NCI-H146 treated with DMSO at 0.1 percent for 48 hours (cell line): ENCODE results near the gene ZSWIM5.
A peak's percentile ranks its signal among the peaks of the same experiment; 100 is the strongest.

Experiments
- DNase-seq: peaks from one replicate; lab custom pipeline; 2025; ENCODE audit not compliant: unreplicated experiment; lab: John Stamatoyannopoulos, UW

The ZSWIM5 gene

DNA sequence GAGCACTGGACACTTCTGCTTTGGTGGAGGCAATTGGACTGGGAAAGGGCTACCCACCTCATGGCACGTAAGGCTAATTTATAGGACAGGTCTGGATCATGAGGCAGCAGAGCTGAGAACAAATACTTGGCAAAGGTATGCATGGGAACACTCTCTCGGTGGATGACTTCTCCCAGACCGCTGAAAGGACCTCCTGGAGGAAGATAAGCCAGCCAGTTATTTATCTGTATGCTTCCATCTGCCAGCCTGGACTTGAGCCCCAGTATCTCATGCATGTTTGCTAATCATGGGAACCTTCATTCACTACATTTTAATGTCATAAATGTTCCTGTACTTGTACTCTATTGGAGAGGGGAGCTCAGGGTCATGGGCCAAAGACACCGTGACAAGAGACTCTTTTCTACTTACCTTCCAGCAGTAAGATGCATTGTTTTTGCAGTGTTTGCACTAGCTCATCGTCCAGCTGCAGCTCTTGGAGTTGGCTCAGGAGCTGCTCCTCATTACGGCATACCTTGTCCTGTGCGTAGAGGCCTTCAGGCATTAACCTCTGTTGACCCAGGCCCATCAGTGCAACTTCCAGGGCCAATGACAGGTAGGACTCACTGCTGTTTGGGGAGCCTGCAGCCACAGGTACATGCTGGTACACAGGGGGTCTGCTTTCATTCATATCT is 170.6 kb downstream of the ZSWIM5 start:
- no peak for DNase-seq

- no peak for DNase-seq
Observed at GRCh38 chr1:45033356-45033755, 173.0 kb downstream of the ZSWIM5 start.

DNA sequence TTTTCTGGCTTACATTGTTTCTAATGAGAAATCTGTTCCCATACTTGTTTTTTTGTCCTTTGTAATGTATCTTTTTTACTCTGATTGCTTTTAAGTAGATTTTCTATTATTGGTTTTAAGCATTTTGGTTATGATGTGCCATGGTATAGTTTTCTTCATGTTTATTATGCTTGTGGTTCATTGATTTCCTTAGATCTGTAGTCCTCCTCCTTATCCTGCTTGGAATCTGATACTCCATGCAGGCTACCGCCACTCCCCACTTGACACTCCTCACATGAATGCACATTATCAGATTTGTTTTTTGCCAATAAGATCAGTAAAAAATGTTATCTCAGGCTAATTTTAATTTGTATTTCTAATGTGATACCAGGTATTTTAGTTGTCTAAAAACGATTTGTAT is 173.6 kb downstream of the ZSWIM5 start:
- DNase-seq = no peak

DNA sequence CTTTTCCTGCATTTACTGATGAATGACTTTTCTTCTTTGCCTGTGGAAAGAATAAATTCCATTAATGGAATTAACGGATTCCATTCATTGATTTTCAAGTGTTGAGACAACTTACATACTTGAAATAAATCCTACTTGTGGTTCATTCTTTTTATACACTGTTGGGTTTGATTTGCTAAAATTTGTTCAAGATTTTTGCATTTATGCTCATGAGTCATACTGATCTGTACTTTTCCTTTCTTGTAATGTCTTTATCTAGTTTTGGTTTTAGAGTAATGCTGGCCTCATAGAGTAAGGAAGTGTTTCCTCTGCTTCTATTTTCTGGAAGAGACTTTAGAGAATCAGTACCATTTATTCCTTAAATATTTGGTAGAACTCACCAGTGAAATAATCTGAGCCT is 180.0 kb downstream of the ZSWIM5 start:
- DNase-seq = no peak

DNA sequence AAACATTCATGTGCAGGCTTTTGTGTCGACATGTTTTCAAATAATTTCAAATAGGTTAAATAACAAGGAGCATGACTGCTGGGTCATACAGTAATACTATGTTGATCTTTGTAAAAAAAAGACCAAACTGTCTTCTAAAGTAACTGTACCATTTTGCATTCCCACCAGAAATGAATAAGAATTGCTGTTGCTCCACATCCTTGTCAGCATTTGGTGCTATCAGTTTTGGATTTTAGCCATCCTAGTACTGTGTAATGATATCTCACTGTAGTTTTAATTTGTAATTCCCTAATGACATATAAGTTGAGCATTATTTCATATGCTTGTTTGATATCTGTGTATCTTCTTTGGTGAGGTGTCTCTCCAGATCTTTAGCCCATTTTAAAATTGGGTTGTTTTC is 182.7 kb downstream of the ZSWIM5 start:
- no peak for DNase-seq

GRCh38 chr1:45018599-45019230 is 187.7 kb downstream of the ZSWIM5 start:
- peak; percentile 14 for DNase-seq

GRCh38 chr1:45016767-45017166 is 189.6 kb downstream of the ZSWIM5 start:
- no peak for DNase-seq

DNA sequence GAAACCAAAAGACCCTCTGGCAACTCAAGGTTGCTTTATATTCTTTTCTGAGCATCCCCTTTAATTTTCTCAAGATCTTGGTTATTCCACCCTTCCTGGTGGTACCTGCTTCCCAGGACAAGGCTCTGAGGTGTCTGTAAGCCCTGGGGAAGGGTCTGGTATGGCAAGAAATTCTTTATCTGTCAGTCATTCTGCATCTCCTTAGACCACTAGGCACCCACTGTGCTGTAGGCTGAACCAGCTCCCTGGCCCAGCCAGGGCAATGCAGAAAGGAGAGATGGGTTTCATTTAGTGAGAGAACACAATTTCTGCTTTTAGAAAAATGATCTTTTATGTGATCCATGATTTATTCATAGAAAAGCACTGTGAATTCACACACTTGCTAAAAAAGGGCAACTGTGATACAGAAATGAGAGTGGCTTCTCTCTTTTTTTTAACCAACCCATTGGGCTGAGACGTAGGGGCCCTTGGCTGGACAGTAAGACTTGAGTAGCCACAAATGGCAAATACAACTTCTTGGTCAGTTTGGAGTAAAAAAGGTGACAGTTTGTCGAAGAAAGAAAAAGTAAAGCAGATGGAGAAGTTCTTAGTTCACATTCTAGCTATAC is 190.2 kb downstream of the ZSWIM5 start:
- no peak for DNase-seq

DNA sequence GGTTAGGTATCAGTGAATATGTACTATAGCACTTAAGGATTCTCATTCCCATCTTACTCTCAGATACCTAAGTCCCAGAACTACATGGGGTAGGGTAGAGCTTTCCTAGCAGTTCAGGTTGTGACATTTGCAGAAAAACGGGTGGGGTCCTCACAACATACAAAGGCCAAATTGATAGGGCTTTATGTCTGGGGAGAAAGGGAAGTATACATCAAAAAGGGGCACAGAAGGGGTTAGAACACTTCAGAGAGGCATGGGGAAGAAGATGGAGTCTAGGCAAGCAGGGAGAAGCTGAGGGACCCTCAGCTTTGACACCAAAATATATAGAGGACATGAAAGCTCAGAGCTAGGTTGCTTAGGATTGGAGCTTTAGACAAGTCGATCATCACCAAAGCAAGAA is 190.7 kb downstream of the ZSWIM5 start:
- no peak for DNase-seq

DNA sequence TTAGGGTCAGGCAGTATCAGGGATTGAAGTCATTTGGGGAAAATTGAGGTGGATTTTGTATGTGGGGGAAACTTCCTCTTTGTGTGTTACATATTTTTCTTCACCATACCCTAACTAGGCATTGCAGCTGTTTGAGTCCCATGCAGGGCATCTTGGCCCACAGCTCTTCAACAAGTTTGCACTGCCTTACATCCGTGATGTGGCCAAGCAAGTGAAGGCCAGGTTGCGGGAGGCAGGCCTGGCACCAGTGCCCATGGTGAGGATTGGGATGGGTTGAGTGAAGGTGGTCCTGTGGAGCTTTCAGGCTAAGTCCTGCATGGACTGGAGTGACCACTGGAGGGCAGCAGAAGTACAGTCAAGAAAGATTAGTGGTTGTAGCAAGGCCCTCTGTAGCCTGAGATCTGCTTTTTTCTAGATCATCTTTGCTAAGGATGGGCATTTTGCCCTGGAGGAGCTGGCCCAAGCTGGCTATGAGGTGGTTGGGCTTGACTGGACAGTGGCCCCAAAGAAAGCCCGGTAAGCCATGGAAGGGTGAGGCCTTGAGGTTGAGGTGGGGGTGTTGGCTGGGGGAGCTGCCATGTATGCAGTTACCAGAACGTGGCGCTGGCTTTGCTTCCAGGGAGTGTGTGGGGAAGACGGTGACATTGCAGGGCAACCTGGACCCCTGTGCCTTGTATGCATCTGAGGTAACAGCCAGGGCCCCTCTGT is 191.9 kb downstream of the ZSWIM5 start:
- peak; percentile 5 for DNase-seq

GRCh38 chr1:45013551-45014209 is 192.7 kb downstream of the ZSWIM5 start:
- DNase-seq = no peak

DNA sequence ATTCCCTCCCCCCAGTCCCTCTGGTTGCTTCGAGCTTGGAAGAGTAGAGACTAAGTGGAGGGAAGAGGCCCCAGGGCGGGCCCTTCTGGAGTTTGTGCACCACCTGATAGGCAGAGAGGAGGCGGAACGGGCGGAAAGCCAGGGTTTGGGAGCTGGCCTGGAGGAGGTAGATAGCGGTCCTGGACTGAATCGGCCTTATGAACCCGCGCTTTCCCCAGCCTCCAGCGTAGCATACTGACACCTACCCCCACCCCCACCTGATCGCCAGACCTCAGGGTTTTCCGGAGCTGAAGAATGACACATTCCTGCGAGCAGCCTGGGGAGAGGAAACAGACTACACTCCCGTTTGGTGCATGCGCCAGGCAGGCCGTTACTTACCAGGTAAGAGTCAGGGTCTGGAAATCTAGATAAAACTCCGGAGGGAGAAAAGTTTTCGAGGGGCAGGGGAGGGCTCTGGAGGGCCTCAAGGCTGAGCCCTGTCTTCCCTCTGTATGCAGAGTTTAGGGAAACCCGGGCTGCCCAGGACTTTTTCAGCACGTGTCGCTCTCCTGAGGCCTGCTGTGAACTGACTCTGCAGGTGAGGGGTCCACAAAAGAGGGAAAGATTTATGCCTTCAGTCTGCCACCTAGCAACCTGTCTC is 193.6 kb downstream of the ZSWIM5 start:
- DNase-seq = no peak

DNA sequence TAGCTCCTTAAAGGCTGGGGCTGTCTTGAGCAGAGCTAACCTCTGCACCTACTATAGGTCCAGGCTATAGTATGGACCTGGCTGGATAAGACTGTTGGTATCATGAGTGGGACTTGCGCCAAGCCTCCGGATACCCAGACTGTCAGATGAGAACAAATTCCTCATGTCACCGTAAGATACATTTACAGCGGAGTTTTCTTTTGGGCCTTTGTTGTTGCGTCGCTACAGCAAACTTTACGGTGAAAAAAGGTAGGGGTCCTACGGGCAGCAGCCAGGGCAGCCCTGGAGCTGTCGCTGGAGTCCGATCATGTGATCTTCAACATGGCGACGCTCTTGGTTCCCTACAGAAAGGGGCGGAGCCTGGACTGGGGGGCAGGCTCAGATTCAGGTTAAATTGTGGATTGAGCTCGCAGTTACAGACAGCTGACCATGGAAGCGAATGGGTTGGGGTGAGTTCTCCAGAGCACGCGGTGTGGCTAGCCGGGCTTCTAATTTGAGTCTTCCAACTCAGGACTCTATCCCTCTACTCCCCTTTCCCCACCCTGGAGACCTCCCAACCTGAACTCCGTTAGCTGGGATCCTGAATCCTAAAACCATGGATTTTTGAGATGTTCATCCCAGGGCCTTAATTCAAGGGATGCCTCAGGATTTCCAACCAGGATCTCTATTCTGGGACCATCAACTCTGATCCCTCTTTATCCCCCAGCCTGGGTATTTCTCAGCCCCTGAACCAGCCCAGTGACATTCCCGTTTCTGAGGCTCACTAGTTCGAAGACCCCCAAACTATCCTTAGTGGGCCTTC is 194.4 kb downstream of the ZSWIM5 start, which contains the start of gene UROD:
UROD (plus strand) TSS at position 418 of the 802 bp plus-strand sequence; CDS start at position 430, 12 bp downstream.
- peak; percentile 87 for DNase-seq

- peak; percentile 67 for DNase-seq
Observed at GRCh38 chr1:45010855-45011811, 195.3 kb downstream of the ZSWIM5 start, which contains the start of gene HECTD3. Gene HECTD3 (minus strand): TSS chr1:45011324. CDS start chr1:45011257, 67 bp downstream.

- DNase-seq = no peak
Observed at GRCh38 chr1:45009956-45010854, 196.2 kb downstream of the ZSWIM5 start.

DNA sequence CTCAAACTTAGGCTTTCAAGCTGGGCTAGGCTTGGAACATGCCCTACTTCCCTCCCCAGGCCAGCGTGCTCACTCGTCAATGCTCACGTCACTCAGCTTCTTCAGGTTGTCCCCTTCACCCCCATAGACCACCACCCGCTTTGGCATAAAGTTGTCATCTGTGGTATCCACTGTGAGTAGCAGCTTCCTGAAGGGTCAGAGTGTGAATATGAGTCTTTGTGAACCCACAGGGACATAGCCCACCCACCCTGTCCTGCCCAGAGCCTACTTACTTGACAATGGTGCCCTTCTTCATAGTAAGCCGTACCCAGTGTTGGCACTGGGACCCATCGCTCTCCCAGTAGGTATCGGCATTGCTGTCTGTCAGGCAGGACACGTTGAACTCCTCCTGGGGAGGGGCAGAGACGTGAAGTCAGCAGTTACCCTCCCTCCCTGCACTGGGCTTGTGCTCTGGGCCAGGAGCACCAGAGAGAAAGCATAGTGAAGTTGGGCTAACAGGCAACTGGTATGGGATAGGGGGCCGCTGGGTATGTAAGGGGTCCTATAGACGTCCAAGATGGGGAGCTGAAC is 197.0 kb downstream of the ZSWIM5 start:
- DNase-seq = no peak

- DNase-seq = no peak
Observed at GRCh38 chr1:45008516-45008915, 197.9 kb downstream of the ZSWIM5 start.
